MM.1S (cell line): ENCODE results near the gene SLC25A25.

Experiments used
- DNase-seq: peaks from one replicate; pipeline ENCODE4 v3.0.0-alpha.2; 2015
- H2AFZ ChIP-seq: fragments of 300-600 bp; sonication (generic); 2 replicates; pipeline ENCODE4 v1.6.0; 2016; ENCODE audit warnings: antibody characterized with exemption, low read length
- H3F3A ChIP-seq: fragments of 300-600 bp; sonication (generic); 2 replicates; pipeline ENCODE4 v1.6.1; 2016; ENCODE audit warnings: mild to moderate bottlenecking, antibody characterized with exemption, low read length, moderate library complexity, mixed read lengths; ENCODE audit not compliant: insufficient read depth
- H3K27ac ChIP-seq: fragments of 300-600 bp; sonication (generic); 2 replicates; pipeline ENCODE4 v1.5.1; 2016; ENCODE audit warnings: mild to moderate bottlenecking, low read length
- H3K27me3 ChIP-seq: fragments of 300-600 bp; sonication (generic); replicated peaks from 2 replicates; pipeline ENCODE4 v1.6.0; 2016; ENCODE audit warnings: low read length; ENCODE audit not compliant: insufficient read depth
- H3K36me3 ChIP-seq: fragments of 300-600 bp; sonication (generic); replicated peaks from 2 replicates; pipeline ENCODE4 v1.6.1; 2016; ENCODE audit warnings: mild to moderate bottlenecking, low read length, mixed read lengths; ENCODE audit not compliant: insufficient read depth
- H3K4me1 ChIP-seq: fragments of 300-600 bp; sonication (generic); 2 replicates; pipeline ENCODE4 v1.6.1; 2016; ENCODE audit warnings: low read length, mixed read lengths
- H3K4me2 ChIP-seq: fragments of 300-600 bp; sonication (generic); 2 replicates; pipeline ENCODE4 v1.6.0; 2016; ENCODE audit warnings: low read depth, low read length
- H3K4me3 ChIP-seq: fragments of 300-600 bp; sonication (generic); 2 replicates; pipeline ENCODE4 v1.5.1; 2016; ENCODE audit warnings: low read length, mixed read lengths
- H3K79me2 ChIP-seq: fragments of 300-600 bp; sonication (generic); 2 replicates; pipeline ENCODE4 v1.6.1; 2016; ENCODE audit warnings: mixed run types, low read length, mixed read lengths
- H3K9ac ChIP-seq: fragments of 300-600 bp; sonication (generic); 2 replicates; pipeline ENCODE4 v1.6.1; 2016; ENCODE audit warnings: low read length, mixed read lengths
- H3K9me2 ChIP-seq: fragments of 300-600 bp; sonication (generic); replicated peaks from 2 replicates; pipeline ENCODE4 v1.6.1; 2016; ENCODE audit warnings: mild to moderate bottlenecking, low read length, mixed read lengths; ENCODE audit not compliant: insufficient read depth
- H3K9me3 ChIP-seq: fragments of 300-600 bp; sonication (generic); replicated peaks from 2 replicates; pipeline ENCODE4 v1.6.1; 2016; ENCODE audit warnings: mild to moderate bottlenecking, low read length, mixed read lengths; ENCODE audit not compliant: insufficient read depth
- H4K20me1 ChIP-seq: fragments of 300-600 bp; sonication (generic); 2 replicates; pipeline ENCODE4 v1.6.1; 2016; ENCODE audit warnings: mild to moderate bottlenecking, low read length, moderate library complexity, mixed read lengths; ENCODE audit not compliant: insufficient read depth
- EZH2 ChIP-seq: fragments of 300-600 bp; sonication (generic); optimal IDR thresholded peaks from 2 replicates; pipeline ENCODE3; 2017; ENCODE audit warnings: low read depth, mild to moderate bottlenecking, antibody characterized with exemption, low read length, mixed read lengths
- EZH2phosphoT487 ChIP-seq: fragments of 300-600 bp; sonication (generic); IDR thresholded peaks from 2 replicates; pipeline ENCODE4 v1.6.1; 2018; ENCODE audit warnings: antibody characterized with exemption, low read length
- TF ChIP-seq, protein P1 (sequence below): fragments of 300-600 bp; sonication (generic); IDR thresholded peaks from 2 replicates; pipeline ENCODE4 v1.5.1; 2016; ENCODE audit warnings: antibody characterized with exemption, low read length, mixed read lengths

The SLC25A25 gene

DNA sequence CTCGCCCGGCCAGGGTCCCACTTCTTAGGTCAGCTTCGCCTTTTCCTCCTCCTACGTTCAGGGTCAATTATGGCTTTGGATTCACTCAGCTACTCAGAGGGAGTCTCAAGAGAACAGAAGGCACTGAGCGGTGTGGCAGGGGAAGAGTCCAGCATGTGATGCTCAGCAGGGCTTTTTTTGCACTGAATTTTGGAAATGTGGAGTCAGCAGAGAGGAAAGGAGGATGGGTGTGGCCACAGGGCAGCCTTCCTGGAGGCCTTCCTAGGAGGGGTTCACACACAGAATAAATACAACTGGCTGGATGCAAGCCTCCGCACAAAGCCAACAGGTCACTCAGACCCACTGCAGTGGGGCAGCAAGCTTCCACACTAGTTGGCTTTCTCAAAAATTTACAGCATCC is 5.8 kb upstream of the SLC25A25 start:
- H3F3A ChIP-seq, result no peaks in the 10 kb centered on the region
- H3K4me1 ChIP-seq, result peaks cover 16% of the 10 kb centered on the region
- H3K4me3 ChIP-seq, result no peak overlapping the region
- H4K20me1 ChIP-seq, result no peaks in the 10 kb centered on the region
- H3K9me2 ChIP-seq, result no peaks in the 10 kb centered on the region
- H3K4me2 ChIP-seq, result no peak overlapping the region
- no peak for TF ChIP-seq EZH2phosphoT487
- no peaks in the 10 kb centered on the region for H3K36me3 ChIP-seq
- DNase-seq, result no peak
- no peak overlapping the region for H3K9ac ChIP-seq
- H3K27me3 ChIP-seq, result no peaks in the 10 kb centered on the region
- peaks cover 17% of the 10 kb centered on the region for H3K79me2 ChIP-seq
- no peaks in the 10 kb centered on the region for H3K9me3 ChIP-seq
- no peak overlapping the region for H2AFZ ChIP-seq
- H3K27ac ChIP-seq, result no peak overlapping the region

DNA sequence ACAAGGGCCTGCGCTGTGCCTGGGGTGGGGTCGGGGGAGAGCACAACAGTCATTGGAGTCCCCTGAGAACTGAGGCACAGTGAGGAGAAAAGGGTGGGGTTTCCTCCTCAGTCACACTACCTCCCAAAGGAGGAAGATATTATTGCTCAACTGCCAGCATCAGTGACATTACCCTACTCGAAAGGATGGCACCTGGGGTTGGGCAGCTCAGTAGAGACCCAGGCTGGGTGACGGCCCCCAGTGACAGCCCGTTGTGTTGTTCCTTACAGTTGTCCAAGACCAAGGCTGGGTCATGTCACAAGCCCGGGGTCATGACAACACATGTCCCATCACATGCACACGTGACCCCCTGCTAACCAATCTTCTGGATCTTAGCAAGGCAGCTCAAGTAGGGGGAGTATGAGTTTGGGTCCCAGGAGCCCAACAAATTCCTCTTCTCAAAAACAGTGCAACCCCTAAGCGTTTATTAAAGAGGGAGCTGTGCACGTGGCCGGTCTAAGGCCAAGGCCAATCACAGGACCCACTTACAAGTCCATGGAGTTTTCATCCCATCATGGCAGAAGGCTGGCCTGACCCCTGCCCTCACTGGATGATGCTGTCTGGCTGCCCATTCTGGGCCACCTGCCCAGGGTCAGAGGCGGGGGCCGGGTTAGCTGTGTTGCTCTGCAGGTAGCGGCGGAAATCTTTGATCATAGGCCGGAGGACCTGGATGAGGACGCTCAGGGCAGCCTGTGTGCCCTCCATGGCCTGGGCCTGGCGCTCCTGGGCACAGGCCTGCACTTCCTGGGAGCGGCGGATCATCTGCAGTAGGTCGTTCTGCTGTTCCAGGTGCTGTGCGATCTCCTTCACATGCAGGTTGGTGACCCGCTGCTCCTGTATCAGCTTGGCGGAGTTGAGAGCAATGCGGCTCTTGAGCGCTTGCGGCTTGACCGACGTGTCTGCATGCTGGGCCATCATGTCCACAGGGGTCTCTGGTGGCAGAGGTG is 4.9 kb upstream of the SLC25A25 start:
- peaks cover 3% of the 10 kb centered on the region; the same call in 1 of the 2 replicates for H3F3A ChIP-seq
- no peak overlapping the region for H3K9ac ChIP-seq
- peaks cover 16% of the 10 kb centered on the region for H3K4me1 ChIP-seq
- H3K36me3 ChIP-seq, result no peaks in the 10 kb centered on the region
- H3K9me3 ChIP-seq, result no peaks in the 10 kb centered on the region
- no peaks in the 10 kb centered on the region for H3K9me2 ChIP-seq
- no peaks in the 10 kb centered on the region for H4K20me1 ChIP-seq
- H3K4me2 ChIP-seq, result no peak overlapping the region
- H3K27me3 ChIP-seq, result no peaks in the 10 kb centered on the region
- H2AFZ ChIP-seq, result no peak overlapping the region
- H3K79me2 ChIP-seq, result peaks cover 18% of the 10 kb centered on the region
- no peak overlapping the region for H3K27ac ChIP-seq
- no peak overlapping the region for H3K4me3 ChIP-seq
- TF ChIP-seq EZH2 (no peak), EZH2phosphoT487 (no peak)
- TF ChIP-seq, protein P1, sequence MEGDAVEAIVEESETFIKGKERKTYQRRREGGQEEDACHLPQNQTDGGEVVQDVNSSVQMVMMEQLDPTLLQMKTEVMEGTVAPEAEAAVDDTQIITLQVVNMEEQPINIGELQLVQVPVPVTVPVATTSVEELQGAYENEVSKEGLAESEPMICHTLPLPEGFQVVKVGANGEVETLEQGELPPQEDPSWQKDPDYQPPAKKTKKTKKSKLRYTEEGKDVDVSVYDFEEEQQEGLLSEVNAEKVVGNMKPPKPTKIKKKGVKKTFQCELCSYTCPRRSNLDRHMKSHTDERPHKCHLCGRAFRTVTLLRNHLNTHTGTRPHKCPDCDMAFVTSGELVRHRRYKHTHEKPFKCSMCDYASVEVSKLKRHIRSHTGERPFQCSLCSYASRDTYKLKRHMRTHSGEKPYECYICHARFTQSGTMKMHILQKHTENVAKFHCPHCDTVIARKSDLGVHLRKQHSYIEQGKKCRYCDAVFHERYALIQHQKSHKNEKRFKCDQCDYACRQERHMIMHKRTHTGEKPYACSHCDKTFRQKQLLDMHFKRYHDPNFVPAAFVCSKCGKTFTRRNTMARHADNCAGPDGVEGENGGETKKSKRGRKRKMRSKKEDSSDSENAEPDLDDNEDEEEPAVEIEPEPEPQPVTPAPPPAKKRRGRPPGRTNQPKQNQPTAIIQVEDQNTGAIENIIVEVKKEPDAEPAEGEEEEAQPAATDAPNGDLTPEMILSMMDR, result no peak
- DNase-seq, result no peak

DNA sequence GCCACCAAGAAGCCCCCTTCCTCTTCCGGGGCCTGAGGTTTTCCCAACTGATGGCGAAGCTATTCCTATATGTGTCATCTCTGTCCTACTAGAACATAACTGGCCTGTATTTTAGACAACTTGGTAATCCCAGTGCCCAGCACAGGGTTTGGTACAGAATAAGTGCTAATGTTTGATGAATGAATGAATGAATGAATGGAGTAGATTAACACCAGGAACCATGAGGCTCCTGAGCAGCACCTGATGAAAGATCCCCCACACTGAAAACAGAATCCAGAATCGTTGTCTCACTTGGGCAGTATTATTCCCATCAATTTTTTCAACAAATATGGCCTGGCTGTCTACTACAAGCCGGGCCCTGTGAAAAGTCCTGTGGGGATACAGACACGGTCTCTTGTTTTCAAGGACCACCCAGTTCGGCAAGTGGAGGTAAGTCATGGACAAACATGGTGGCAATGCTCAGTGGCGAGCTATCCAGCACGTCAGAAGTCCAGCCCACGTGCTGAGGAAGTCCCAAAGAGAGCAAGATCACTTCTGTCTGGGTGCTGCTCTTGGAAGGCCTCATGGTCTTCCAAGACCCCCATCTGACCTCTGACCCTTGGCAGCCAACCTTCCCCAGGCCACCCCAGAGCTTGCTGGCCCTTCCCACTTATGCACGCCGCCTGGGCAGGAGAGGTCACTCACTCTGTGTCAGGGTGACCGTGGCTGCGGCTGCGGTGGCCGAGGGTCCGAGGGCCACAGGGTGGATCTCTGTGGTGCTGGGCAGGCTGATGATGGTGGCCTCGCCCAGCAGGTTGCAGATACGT is 1.9 kb upstream of the SLC25A25 start:
- no peak for DNase-seq
- no peaks in the 10 kb centered on the region for H3K9me3 ChIP-seq
- no peak for TF ChIP-seq EZH2
- TF ChIP-seq, protein P1, result no peak
- no peak for TF ChIP-seq EZH2phosphoT487
- H3K4me1 ChIP-seq, result peaks cover 19% of the 10 kb centered on the region
- H3K9ac ChIP-seq, result no peak overlapping the region
- no peak overlapping the region for H3K27ac ChIP-seq
- H3K4me3 ChIP-seq, result peak overlapping the region; percentile 74
- H3K27me3 ChIP-seq, result no peaks in the 10 kb centered on the region
- peaks cover 22% of the 10 kb centered on the region for H3F3A ChIP-seq
- H4K20me1 ChIP-seq, result no peaks in the 10 kb centered on the region
- no peak overlapping the region for H2AFZ ChIP-seq
- H3K36me3 ChIP-seq, result no peaks in the 10 kb centered on the region
- peaks cover 46% of the 10 kb centered on the region for H3K79me2 ChIP-seq
- H3K4me2 ChIP-seq, result peak overlapping the region; percentile 74
- H3K9me2 ChIP-seq, result no peaks in the 10 kb centered on the region
